Occipital lobe (tissue), 2 donors: ENCODE results near the gene CDC14A. TPM values are rescaled to one million over a fixed set of nuclear protein-coding genes. Genes with fewer than 3 reads are reported as not detected.
"Not testable (repeated sequence)": the region's sequence is repeated elsewhere in the genome, so short reads cannot be mapped to it uniquely, and the experiment has no call there.

Experiments used
- DNase-seq: peaks from one replicate; lab custom pipeline; 2025; lab: John Stamatoyannopoulos, UW
- total RNA-seq: library from RNA; depleted of rRNA; stranded (reverse); fragments of >200 nt; gene quantifications from one replicate; pipeline ENCODE4 v1.2.3, GENCODE V29; 2014

The CDC14A gene
- total RNA-seq, 1 donor from 2014 or later, result 5.1 TPM

GRCh38 chr1:100362821-100363466 lies 10.6 kb downstream of the CDC14A start:
- no peak for DNase-seq

GRCh38 chr1:100363831-100364230 lies 11.5 kb downstream of the CDC14A start:
- no peak for DNase-seq

- no peak for DNase-seq
Measured at GRCh38 chr1:100364697-100365096, 12.4 kb downstream of the CDC14A start.

GRCh38 chr1:100366209-100366525 lies 13.9 kb downstream of the CDC14A start:
- DNase-seq, result no peak

- not testable (repeated sequence) for DNase-seq
Measured at GRCh38 chr1:100369339-100369738, 17.0 kb downstream of the CDC14A start.

- not testable (repeated sequence) for DNase-seq
Measured at GRCh38 chr1:100373953-100374352, 21.6 kb downstream of the CDC14A start.

- not testable (repeated sequence) for DNase-seq
Measured at GRCh38 chr1:100376890-100377289, 24.6 kb downstream of the CDC14A start.

- DNase-seq, result no peak
Measured at GRCh38 chr1:100377590-100378361, 25.5 kb downstream of the CDC14A start.

GRCh38 chr1:100378956-100379355 lies 26.6 kb downstream of the CDC14A start:
- no peak for DNase-seq

- no peak for DNase-seq
Measured at GRCh38 chr1:100380635-100381034, 28.3 kb downstream of the CDC14A start.

- no peak for DNase-seq
Measured at GRCh38 chr1:100382657-100383056, 30.4 kb downstream of the CDC14A start.

GRCh38 chr1:100383743-100384405 lies 31.6 kb downstream of the CDC14A start:
- DNase-seq, result no peak

GRCh38 chr1:100387209-100387608 lies 34.9 kb downstream of the CDC14A start:
- DNase-seq, result no peak

- DNase-seq, result no peak
Measured at GRCh38 chr1:100387657-100388350, 35.5 kb downstream of the CDC14A start.

- DNase-seq, result no peak
Measured at GRCh38 chr1:100390531-100390930, 38.2 kb downstream of the CDC14A start.

GRCh38 chr1:100391675-100392074 lies 39.4 kb downstream of the CDC14A start:
- no peak for DNase-seq

GRCh38 chr1:100392756-100393155 lies 40.5 kb downstream of the CDC14A start:
- DNase-seq, result no peak

GRCh38 chr1:100394285-100394684 lies 42.0 kb downstream of the CDC14A start:
- DNase-seq, result no peak

- no peak for DNase-seq
Measured at GRCh38 chr1:100395913-100396312, 43.6 kb downstream of the CDC14A start.

- no peak for DNase-seq
Measured at GRCh38 chr1:100396651-100397050, 44.3 kb downstream of the CDC14A start.

- no peak for DNase-seq
Measured at GRCh38 chr1:100397681-100398080, 45.4 kb downstream of the CDC14A start.

GRCh38 chr1:100398648-100399047 lies 46.3 kb downstream of the CDC14A start:
- no peak for DNase-seq
